Activated T-helper 1 cell treated with anti-CD3 and anti-CD28 coated beads, Interleukin-2, amount 50 U/mL, for 16 hours (primary cell): ENCODE data around the gene INO80E.
"Not testable (repeated sequence)": the region's sequence is repeated elsewhere in the genome, so short reads cannot be mapped to it uniquely, and the experiment has no call there.

Experiments used
- DNase-seq, 2 donors: peaks; one replicate each; pipeline ENCODE4 v3.0.0-alpha.2; 2020; ENCODE audit warnings: low read depth in 1 of 2, low spot score in 1 of 2

Gene INO80E

DNA sequence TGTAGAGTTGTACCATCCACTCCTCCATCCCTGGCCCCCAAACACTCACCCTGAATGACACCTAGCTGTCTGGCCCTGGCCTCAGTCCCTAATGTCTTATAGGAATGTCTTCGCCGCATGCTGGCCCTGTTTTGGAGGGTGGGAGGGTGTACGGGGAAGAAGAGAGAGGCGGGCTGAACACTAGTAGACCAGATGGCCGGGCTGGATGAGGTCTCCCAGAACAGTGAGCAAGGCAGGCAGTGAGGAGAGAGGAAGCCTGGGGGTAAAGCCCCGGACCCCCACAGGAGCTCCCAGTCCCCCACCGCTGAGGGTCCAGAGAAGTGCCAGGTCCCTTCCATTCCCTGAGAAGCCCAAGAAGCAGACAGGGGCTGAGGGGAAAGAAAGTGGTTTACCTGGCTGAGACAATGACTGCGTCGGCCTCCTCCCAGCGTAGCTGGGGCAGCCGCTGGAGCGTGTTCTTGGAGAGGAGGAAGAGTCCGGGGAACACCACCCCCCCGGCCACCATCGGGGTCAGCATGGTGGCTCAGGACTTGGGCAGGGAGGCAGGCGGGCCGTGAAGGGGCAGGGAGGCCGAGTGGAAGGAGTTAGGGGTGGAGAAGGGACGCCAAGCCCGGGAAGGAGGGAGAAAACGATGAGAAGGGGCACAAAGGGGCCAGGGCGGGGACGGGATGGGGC is 34.1 kb downstream of the INO80E start:
- DNase-seq: no peak

DNA sequence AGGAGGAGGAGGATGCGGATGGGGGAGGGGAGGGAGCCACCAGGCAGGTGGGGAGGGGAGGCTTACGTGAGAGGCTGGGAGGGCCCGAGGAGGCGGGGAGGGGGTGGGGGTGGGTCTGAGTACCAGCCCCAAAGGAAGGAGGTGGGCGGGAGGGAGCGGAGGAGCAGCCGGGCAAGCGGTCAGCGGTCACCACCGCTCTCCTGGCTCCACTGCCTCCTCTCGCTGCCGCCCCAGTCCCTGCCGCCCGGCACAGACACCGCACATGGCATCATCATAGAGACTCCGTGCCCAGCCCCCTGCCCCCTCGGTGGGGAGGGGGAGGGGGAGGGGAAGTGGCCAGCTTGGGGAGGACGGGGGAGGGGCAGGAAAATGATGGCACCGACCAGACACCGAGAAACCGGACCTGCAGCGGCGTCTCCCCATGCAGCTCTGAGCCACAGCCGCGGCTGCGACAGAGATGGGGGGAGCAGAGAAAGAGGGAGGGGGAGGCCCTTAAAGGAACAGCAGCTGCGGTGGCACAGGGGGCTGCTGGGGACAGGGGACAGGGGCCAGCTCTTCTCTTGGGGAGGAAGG is 34.9 kb downstream of the INO80E start, which contains the start of gene TLCD3B:
Gene TLCD3B (minus strand): TSS at position 431 of the 573 bp plus-strand sequence. CDS start 744 bp downstream, outside the sequence.
- no peak for DNase-seq

DNA sequence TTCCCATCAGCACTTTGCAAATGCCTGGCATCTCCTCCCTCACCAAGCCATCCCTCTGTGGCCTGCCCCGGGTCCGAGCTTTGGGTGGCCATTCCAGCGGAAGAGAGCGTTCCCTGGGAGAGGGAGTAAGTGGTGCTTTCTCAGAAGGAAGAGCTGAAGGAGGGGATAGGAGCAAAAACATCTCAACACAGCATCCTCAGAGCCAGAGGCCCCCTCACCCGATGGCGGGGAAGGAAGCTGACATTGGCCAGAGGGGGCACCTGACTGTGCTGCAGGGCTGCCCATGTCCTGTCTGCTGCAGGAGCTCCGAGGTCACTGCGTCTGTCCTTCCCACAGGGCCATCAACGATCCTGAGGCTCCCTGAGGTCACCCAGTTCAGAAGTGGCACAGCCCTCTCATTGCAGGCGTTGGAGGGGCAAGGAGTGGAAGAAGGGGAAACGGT is 35.5 kb downstream of the INO80E start:
- DNase-seq: no peak

DNA sequence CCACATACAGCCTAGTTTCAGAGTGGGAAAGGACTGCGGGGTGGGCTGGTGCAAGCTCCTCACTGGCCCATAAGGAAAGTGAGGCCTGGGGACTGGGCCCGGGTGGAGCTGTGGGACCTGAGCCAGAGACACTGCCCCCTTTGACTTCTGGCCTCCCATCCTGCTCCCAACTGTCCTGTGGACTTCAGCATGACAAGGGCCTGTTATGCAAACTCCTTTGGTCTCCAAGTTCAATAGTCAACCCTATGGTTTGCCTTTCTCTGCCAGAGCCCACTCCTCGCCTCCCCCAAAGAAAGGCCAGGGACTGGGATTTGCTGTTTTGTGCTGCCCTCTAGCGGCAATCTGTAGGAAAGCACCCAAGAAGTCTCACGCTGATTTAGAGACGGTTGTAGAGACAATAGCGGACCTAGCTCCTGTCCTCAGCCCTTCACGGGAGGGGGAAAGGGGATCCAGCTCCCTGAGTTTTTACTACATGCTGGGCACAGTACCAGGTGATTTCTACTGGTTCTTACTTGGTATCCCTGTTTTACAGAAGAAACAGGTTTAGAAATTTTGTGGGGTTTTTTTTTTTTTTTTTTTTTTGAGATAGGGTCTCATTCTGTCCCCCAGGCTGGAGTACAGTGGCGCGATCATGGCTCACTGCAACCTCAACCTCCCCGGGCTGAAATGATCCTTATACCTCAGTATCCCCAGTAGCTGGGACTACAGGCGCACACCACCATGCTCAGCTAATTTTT is 36.2 kb downstream of the INO80E start:
- peak in 1 of 2 donors; percentile 39 for DNase-seq

DNA sequence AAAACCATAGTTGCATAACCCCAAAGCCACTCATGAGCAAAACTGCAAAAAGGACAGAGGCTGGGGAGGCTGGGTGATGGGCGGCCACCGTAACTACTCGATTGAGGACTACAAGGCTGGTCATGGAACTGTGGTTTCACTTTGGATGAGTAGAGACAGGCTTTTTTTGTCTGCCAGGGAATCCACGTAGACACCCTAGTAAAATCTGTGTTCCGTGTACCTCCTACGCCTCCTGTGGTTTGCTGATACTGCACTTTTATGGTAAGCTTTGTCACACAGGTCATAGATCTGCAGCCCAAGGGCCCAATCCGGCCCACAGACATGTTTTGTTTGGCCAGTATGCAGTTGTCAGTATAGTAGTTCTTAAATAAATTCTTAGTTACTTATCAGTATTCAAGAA is 37.2 kb downstream of the INO80E start:
- DNase-seq: no peak

DNA sequence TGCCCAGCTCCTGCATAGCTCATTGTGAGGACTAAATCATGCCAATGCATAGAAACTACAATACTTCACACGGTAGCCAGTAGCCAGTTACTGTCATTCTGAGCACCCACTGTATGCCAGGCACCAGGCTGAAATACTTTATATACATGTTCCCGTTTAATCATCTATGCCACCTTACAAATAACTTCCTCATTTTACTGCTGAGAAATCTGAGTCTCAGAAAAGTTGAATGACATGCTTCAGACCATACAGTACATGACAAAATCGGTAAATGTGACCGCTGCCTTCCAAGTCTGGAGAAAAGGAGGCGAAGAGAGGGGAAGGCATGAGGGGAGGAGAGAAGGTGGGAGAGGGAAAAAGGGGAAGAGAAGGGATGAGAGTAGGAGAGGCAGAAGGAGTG is 44.2 kb downstream of the INO80E start:
- no peak for DNase-seq

DNA sequence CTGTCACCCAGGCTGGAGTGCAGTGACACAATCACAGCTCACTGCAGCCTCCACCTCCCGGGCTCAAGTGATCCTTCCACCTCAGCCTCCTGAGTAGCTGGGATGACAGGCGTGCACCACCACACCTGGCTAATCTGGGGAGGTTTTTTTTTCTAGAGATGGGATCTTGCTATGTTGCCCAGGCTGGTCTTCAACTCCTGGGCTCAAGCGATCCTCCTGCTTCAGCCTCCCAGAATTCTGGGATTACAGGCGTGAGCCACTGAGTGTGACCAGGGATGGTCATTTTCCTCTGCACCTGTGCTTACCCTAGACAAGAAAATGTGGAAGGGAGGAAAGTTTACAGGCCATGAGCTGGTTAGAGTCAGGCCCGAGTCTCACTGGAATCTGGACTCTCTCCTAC is 44.6 kb downstream of the INO80E start:
- DNase-seq: not testable (repeated sequence)

DNA sequence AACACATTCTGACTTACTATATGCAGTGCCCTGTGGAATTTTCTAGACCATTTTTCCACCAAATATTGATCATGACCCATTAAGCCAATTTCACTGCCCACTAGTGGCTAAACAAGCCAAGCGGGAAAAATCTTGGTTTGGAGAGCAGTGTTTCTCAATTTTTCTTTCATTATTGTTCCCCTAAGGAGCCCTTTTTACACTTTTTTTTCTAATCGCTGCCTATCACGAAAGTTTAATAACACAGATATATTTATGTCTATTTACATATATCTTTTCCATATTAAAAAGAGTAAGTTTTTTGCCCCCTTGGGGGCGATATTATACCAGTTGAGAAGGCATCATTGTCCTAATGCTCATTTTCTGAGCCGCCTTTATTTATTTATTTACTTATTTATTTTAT is 45.8 kb downstream of the INO80E start:
- DNase-seq: no peak

DNA sequence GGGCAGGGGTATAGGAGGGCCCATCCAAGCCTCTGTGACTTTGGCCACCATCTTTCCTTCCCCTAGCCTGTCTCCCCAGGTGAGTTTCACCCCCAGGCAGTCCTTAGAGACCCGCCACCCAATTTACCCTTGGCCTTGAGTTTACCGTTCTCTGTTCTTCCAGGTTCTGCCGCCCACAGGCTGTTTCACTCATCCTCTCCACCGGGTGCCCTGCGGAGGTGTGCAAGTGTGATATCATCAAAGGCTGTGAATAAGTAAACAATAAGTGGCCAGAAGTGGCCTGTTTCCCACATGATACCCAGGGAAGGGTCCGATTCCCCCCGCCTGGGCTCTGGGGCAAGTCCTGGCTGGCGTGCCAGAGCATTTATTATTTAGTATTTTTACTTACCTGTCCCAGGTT is 50.1 kb downstream of the INO80E start:
- DNase-seq: no peak

DNA sequence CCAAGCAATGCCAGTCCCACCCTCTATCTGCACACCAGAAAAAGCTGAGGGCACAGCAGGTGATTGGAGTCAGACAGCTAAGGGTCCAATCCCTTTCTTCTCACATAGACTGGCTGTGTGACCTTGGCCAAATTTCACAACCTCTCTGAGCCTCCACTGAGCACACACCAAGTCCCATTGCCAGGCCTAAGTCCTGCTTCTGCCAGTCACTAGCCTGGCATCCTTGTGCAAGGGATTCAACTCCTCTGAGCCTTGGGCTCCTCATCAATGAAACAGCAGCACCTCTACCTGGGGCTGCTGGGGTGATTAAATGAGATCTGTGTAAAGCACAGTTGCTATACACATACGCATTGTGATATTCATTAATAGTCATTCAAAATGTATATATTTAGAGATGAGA is 50.5 kb downstream of the INO80E start:
- no peak for DNase-seq

DNA sequence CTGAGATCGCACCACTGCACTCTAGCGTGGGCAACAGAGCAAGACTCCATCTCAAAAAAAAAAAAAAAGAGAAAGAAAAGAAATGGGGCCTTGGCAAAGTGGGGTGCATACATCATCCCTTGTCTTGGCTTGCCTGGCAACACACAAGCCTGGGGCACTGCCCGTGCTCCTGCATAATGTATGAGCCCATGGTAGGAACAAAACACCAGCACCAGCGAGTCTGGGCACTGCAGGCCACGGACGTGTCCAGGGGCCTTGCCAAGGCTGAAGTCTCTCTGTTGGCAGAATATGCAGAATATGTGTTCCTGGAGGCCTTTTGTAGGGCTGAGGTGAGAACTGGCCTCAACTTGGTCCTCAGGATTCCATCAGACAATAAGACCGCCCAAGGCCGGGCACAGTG is 53.8 kb downstream of the INO80E start:
- no peak for DNase-seq

DNA sequence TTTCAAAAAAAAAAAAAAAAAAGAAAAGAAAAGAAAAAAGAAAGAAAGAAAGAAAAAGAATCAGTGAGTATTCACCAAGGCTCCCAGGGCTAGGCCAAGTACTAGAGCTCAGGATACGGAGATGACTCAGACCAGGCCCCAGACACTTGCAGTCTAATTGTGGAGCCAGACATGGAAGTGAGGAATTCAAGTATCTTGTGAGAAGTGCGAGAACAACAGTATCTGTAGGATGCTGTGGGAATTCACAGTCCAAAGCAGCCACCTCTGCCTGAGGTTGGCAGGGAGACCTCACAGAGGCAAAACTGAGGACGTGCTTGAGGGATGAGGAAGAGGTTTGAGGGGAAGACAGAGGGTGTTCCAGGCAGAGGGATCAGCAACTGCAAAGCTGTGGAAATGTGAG is 55.5 kb downstream of the INO80E start:
- DNase-seq: no peak

DNA sequence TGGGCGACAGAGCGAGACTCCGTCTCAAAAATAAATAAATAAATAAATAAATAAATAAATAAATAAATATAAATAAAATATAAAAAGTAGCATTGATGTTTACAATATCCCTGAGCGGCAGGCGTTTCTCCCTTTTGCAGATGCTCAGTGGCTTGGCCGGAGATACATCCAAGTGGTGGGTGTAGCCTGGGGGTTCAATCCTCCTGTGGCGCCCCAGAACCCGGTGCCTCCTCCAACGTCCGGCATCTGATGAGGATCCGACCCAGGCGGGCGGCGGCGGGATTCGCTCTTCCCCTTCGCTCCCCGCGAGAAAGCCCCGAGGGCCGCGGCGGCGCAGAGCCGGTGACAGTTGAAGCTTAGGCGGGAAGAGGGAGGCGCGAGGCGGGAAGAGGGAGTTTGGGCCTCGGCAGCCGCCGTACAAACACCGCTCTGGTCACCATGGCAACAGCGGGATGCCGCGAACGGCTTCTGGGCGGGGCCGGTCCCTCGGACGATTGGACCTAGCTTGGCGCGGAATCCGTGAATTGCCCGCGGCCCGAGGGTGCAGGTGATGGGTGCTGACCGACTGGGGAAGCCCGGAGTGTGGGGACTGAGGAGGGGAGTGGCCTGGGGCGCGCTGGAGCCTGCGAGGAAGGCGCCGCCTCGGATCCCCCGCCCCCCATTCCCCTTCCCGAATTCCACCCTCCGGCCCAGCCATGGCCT is 56.8 kb downstream of the INO80E start:
- DNase-seq: peak; percentile 81

DNA sequence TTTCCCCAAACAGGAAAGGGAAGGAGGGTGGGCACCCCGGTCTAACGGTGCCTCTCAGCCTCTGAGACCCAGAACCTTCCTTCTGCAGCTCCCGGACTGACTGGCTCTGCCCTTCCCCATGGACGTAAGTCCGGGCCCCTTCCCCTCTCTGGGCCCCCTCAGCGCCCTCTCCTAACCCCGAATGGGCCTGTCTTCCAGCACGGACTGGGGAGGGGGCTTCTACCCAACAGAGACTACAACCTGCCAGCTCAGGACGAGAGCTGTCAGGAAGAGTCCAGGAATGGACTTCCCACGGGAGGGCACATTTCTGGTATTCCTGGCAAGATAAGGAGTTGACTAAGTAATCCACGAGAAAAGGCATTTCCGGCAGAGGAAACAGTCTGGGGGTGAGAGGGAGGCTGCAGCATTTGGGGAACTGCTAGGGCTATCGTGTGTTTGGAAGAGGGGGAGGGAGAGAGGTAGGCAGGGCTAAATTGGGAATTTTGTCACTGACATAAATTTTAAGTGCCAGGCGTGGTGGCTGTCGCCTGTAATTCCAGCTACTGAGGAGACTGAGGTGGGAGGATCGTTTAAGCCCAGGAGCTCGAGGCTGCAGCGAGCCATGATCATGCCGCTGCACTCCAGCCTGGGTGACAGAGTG is 57.5 kb downstream of the INO80E start:
- DNase-seq: no peak

DNA sequence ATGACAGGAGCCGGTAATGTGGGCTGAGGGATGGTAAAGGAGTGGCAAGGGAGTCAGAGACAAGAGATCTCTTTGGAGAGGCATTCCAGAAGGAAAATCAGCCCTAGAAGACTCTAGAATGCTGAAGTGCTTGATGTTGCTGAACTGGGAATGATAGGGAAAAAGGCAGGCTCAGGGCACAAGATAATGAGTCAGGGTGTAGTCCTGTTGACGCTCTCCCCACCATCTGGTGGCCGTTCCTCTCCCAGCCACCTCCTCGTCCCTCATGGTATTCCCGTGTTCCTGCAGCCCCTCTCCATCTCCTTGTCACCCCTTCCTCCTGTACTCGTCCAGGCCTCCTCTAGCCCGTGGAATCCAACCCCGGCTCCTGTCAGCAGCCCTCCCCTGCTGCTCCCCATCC is 58.4 kb downstream of the INO80E start:
- DNase-seq: no peak

DNA sequence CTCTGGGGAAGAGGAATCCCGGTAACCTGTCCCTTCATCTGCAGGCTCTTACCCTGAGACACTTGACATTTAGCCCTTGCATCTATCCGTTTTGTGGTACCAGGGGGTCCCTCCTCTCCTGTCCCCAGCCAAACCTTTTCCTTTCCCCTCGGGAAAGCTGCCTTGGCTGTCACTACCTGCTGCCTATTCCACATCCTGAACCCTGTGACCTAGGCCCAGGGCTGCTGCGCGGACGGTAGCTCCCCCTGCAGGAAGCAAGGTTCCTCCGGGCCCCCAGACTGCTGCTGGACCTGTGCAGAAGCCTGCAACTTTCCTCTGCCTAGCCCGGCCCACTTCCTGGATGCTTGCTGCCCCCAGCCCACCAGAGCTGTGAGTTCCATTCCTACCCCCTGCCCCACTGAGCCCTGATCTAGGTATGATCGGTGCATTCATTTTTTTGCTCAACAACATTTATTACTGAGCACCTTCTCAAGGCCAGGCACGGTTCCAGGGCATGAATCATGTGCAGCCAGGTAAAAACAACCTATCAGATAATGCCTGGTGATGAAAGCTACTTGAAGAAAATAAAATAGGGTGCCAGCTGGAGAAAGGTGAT is 59.0 kb downstream of the INO80E start:
- no peak for DNase-seq
